ENCODE data around the gene CFAP100. TPM values are rescaled to one million over a fixed set of nuclear protein-coding genes. Genes with fewer than 3 reads are reported as not detected.

The CFAP100 gene
- total RNA-seq, 1 experiment from 2014 or later, result not detected

GRCh38 chr3:126375835-126376331 is 18.8 kb upstream of the CFAP100 start:
- H3K4me3 ChIP-seq (replicated peaks in 1 of 2; ENCODE audit: low read depth in 1 of 2, low read length in 2 of 2), result no peak overlapping the region
- ATAC-seq (no peak), DNase-seq (ENCODE audit: low read depth, low spot score) (no peak)
- H3K27me3 ChIP-seq (ENCODE audit: insufficient read depth, low read length), result no peaks in the 10 kb centered on the region
- BruUV-seq (replicated peaks), result no TSS peak
- no peaks in the 10 kb centered on the region for H3K9me3 ChIP-seq (ENCODE audit: control insufficient read depth in 1 of 2, insufficient read depth in 1 of 2, low read depth in 1 of 2, low read length in 2 of 2)
- H3K4me2 ChIP-seq (ENCODE audit: low read length), result no peak overlapping the region
- H3K9me2 ChIP-seq (ENCODE audit: insufficient read depth), result no peaks in the 10 kb centered on the region
- no peak overlapping the region for H3K27ac ChIP-seq (ENCODE audit: low read depth, low read length)
- H3K4me1 ChIP-seq (ENCODE audit: control insufficient read depth in 1 of 2, insufficient read depth in 2 of 2, low read length in 2 of 2), result no peaks in the 10 kb centered on the region
- CTCF ChIA-PET, result no interaction called here
- TF ChIP-seq ZBTB33 (IDR thresholded peaks at IDR 0.05; ENCODE audit: extremely low read depth, insufficient replicate concordance, low read length) (no peak), EZH2phosphoT487 (IDR thresholded peaks at IDR 0.05; ENCODE audit: borderline replicate concordance) (no peak), POLR2AphosphoS5 (IDR thresholded peaks at IDR 0.05; ENCODE audit: low read depth, low read length) (no peak), ZNF274 (IDR thresholded peaks at IDR 0.05; ENCODE audit: low read depth, low read length) (no peak), SIN3A (IDR thresholded peaks at IDR 0.05; ENCODE audit: low read depth) (no peak), EZH2 (IDR thresholded peaks at IDR 0.05) (no peak), CEBPB (IDR thresholded peaks at IDR 0.05; ENCODE audit: low read depth) (no peak), ELF1 (IDR thresholded peaks at IDR 0.05; ENCODE audit: borderline replicate concordance, low read depth) (no peak), MAX (IDR thresholded peaks at IDR 0.05) (no peak), CTCF (IDR thresholded peaks at IDR 0.05 in 2 of 3, conservative IDR thresholded peaks at IDR 0.05 in 1 of 3; ENCODE audit: borderline replicate concordance in 1 of 3, insufficient read depth in 1 of 3, low read depth in 2 of 3, low read length in 2 of 3) (no peak), ZFX (IDR thresholded peaks at IDR 0.05) (no peak), SRF (IDR thresholded peaks at IDR 0.05; ENCODE audit: low read depth) (no peak), REST (IDR thresholded peaks at IDR 0.05; ENCODE audit: low read depth) (no peak), RAD21 (IDR thresholded peaks at IDR 0.05; ENCODE audit: low read depth) (no peak)
- H3K9ac ChIP-seq (ENCODE audit: low read length), result no peak overlapping the region
- no peak overlapping the region for H2AFZ ChIP-seq (ENCODE audit: low read depth, low read length, poor library complexity, severe bottlenecking)
- H3K79me2 ChIP-seq (ENCODE audit: insufficient read depth, low read length), result no peaks in the 10 kb centered on the region
- intact Hi-C loops (cut with micrococcal nuclease), result no loop called here
- POLR2A ChIA-PET, result no interaction called here
- H3K36me3 ChIP-seq (ENCODE audit: control insufficient read depth in 1 of 2, insufficient read depth in 2 of 2, low read length in 2 of 2), result no peaks in the 10 kb centered on the region
- no peaks in the 10 kb centered on the region for H4K20me1 ChIP-seq (ENCODE audit: insufficient read depth)
- RAD21 ChIA-PET (ENCODE audit: low non-redundant PET in 1 of 2, low total read pairs in 2 of 2, uncharacterized antibody in 2 of 2, unreplicated experiment in 2 of 2), result no interaction called here
